Mesenchymal stem cell (in vitro differentiated cells and primary cell): ENCODE measurements around the gene CBFA2T2.
"Not testable (repeated sequence)": the region's sequence is repeated elsewhere in the genome, so short reads cannot be mapped to it uniquely, and the experiment has no call there.

Experiments
- DNase-seq: peaks from one replicate; pipeline ENCODE4 v3.0.0-alpha.2; 2013
- H2AFZ ChIP-seq: one replicate; pipeline ENCODE4 v1.6.1; 2013; ENCODE audit warnings: low read depth, mild to moderate bottlenecking, control low read depth, inconsistent platforms, low read length, moderate library complexity
- H2AK5ac ChIP-seq: 2 replicates; pipeline ENCODE4 v1.6.1; 2013; ENCODE audit warnings: low read length, moderate library complexity, mild to moderate bottlenecking, inconsistent platforms; ENCODE audit not compliant: severe bottlenecking
- H2BK120ac ChIP-seq: one replicate; pipeline ENCODE4 v1.6.1; 2013; ENCODE audit warnings: low read depth, mild to moderate bottlenecking, inconsistent platforms, low read length, moderate library complexity
- H2BK12ac ChIP-seq, 2 experiments: one replicate each; pipeline ENCODE4 v1.6.1; 2013; ENCODE audit warnings: inconsistent platforms in 2 of 2, low read length in 2 of 2, mild to moderate bottlenecking in 2 of 2, moderate library complexity in 2 of 2, control low read depth in 1 of 2
- H2BK15ac ChIP-seq: one replicate; pipeline ENCODE4 v1.6.1; 2013; ENCODE audit warnings: mild to moderate bottlenecking, low read depth, inconsistent platforms; ENCODE audit not compliant: poor library complexity, severe bottlenecking
- H2BK5ac ChIP-seq: 2 replicates; pipeline ENCODE4 v1.6.1; 2013; ENCODE audit warnings: low read depth, mild to moderate bottlenecking, low read length, control low read depth, inconsistent platforms; ENCODE audit not compliant: poor library complexity, severe bottlenecking
- H3K14ac ChIP-seq, 2 experiments: one replicate each; pipeline ENCODE4 v1.6.1; 2013; ENCODE audit warnings: inconsistent platforms in 2 of 2, low read length in 2 of 2, control low read depth in 1 of 2, mild to moderate bottlenecking in 1 of 2, moderate library complexity in 1 of 2
- H3K18ac ChIP-seq, 2 experiments: one replicate each; pipeline ENCODE4 v1.6.1; 2013; ENCODE audit warnings: inconsistent platforms in 2 of 2, low read length in 2 of 2, control low read depth in 1 of 2, low read depth in 1 of 2, mild to moderate bottlenecking in 1 of 2
- H3K23ac ChIP-seq, 2 experiments: one replicate each; pipeline ENCODE4 v1.6.1; 2013; ENCODE audit warnings: inconsistent platforms in 2 of 2, low read length in 2 of 2, mild to moderate bottlenecking in 2 of 2, moderate library complexity in 2 of 2, control low read depth in 1 of 2
- H3K27ac ChIP-seq: 2 replicates; pipeline ENCODE4 v1.5.1; 2013; ENCODE audit warnings: mild to moderate bottlenecking, moderate library complexity, low read length, control low read depth, inconsistent platforms; ENCODE audit not compliant: poor library complexity, severe bottlenecking
- H3K27me3 ChIP-seq, 2 experiments: 2 replicates each; pipeline versions ENCODE4 v1.6.1 to v1.7.0; 2013; ENCODE audit warnings: low read length in 2 of 2, mild to moderate bottlenecking in 2 of 2, moderate library complexity in 2 of 2, control low read depth in 1 of 2, inconsistent platforms in 1 of 2; ENCODE audit not compliant: control insufficient read depth in 1 of 2, insufficient read depth in 1 of 2
- H3K36me3 ChIP-seq, 2 experiments: 2 replicates each; pipeline versions ENCODE4 v1.6.1 to v1.7.0; 2013; ENCODE audit warnings: low read length in 2 of 2, control low read depth in 1 of 2, inconsistent platforms in 1 of 2, low read depth in 1 of 2, mild to moderate bottlenecking in 1 of 2; ENCODE audit not compliant: insufficient read depth in 2 of 2, control insufficient read depth in 1 of 2
- H3K4ac ChIP-seq, 2 experiments: one replicate each; pipeline ENCODE4 v1.6.1; 2013; ENCODE audit warnings: inconsistent platforms in 2 of 2, low read length in 2 of 2, mild to moderate bottlenecking in 2 of 2, moderate library complexity in 2 of 2, control low read depth in 1 of 2, low read depth in 1 of 2
- H3K4me1 ChIP-seq: 2 replicates; pipeline ENCODE4 v1.6.1; 2013; ENCODE audit warnings: low read depth, low read length, control low read depth; ENCODE audit not compliant: control insufficient read depth, insufficient read depth
- H3K4me2 ChIP-seq: 2 replicates; pipeline ENCODE4 v1.6.1; 2013; ENCODE audit warnings: low read length, mild to moderate bottlenecking, inconsistent platforms; ENCODE audit not compliant: poor library complexity, severe bottlenecking
- H3K4me3 ChIP-seq, 2 experiments: 2 replicates each; pipeline versions ENCODE4 v1.5.1 to v1.7.0; 2013; ENCODE audit warnings: low read length in 2 of 2, mild to moderate bottlenecking in 2 of 2, control low read depth in 1 of 2, low read depth in 1 of 2; ENCODE audit not compliant: insufficient read depth in 1 of 2
- H3K79me1 ChIP-seq: replicated peaks from 2 replicates; pipeline ENCODE4 v1.6.1; 2013; ENCODE audit warnings: mild to moderate bottlenecking, control low read depth, low read length, inconsistent platforms; ENCODE audit not compliant: poor library complexity, severe bottlenecking
- H3K9ac ChIP-seq: 2 replicates; pipeline ENCODE4 v1.7.0; 2013; ENCODE audit warnings: mild to moderate bottlenecking, low read length, moderate library complexity
- H3K9me3 ChIP-seq: 2 replicates; pipeline ENCODE4 v1.7.0; 2013; ENCODE audit warnings: mild to moderate bottlenecking, low read length; ENCODE audit not compliant: control insufficient read depth
- H4K8ac ChIP-seq: one replicate; pipeline ENCODE4 v1.6.1; 2013; ENCODE audit warnings: inconsistent platforms, mild to moderate bottlenecking, low read length, moderate library complexity
- H4K91ac ChIP-seq: one replicate; pipeline ENCODE4 v1.6.1; 2013; ENCODE audit warnings: mild to moderate bottlenecking, low read length, inconsistent platforms
- WGBS: methylation state at CpG from one replicate; pipeline ENCODE4 v1.1.7; 2013; ENCODE audit warnings: mixed read lengths; 5-methylcytosine and 5-hydroxymethylcytosine counted together

Gene CBFA2T2

DNA sequence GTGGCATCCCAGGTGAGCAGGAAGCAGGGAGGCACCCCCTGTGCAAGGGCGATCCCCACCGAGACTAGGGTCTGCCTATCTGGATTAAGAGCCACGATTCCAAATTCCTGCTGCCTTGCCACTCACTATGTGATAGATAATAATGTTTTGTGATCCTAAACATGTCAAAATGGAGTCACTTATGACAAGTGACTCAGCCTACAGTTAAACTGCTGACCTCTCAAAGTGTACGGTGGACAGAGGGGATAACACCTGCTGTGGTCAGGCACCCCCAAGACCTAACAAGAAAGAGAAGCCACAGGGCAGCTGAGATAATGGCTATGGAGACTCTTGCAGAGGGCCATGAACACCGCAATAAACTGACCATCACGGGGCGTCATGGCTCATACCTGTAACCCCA lies 30.3 kb upstream of the CBFA2T2 start:
- Histone ChIP-seq H3K18ac (no peak overlapping the region), H3K27me3 (no peaks in the 10 kb centered on the region), H4K91ac (no peak overlapping the region), H4K8ac (no peak overlapping the region), H3K4me3 (no peak overlapping the region), H3K23ac (no peak overlapping the region), H2BK15ac (no peak overlapping the region), H2AK5ac (no peak overlapping the region), H3K36me3 (no peaks in the 10 kb centered on the region), H3K79me1 (no peaks in the 10 kb centered on the region), H3K9ac (no peak overlapping the region), H3K4me1 (no peaks in the 10 kb centered on the region), H2BK120ac (no peak overlapping the region), H2BK5ac (no peak overlapping the region), H2AFZ (no peak overlapping the region), H3K9me3 (no peaks in the 10 kb centered on the region), H3K4ac (no peak overlapping the region), H3K27ac (no peak overlapping the region), H3K14ac (no peak overlapping the region), H3K4me2 (no peak overlapping the region), H2BK12ac (no peak overlapping the region)
- WGBS, result 93% methylated on average over 6 of the region's 7 CpGs
- DNase-seq, result no peak

GRCh38 chr20:33460711-33461110 lies 29.2 kb upstream of the CBFA2T2 start:
- H3K4me2 ChIP-seq, result no peak overlapping the region
- 87% methylated on average over 5 of the region's 5 CpGs for WGBS
- H3K27ac ChIP-seq, result no peak overlapping the region
- no peaks in the 10 kb centered on the region for H3K36me3 ChIP-seq
- no peak overlapping the region for H2BK12ac ChIP-seq
- no peaks in the 10 kb centered on the region for H3K9me3 ChIP-seq
- H2BK5ac ChIP-seq, result no peak overlapping the region
- no peak overlapping the region for H4K91ac ChIP-seq
- no peak overlapping the region for H2BK120ac ChIP-seq
- H4K8ac ChIP-seq, result no peak overlapping the region
- H3K27me3 ChIP-seq, result no peaks in the 10 kb centered on the region
- H3K18ac ChIP-seq, result no peak overlapping the region
- no peaks in the 10 kb centered on the region for H3K79me1 ChIP-seq
- H3K14ac ChIP-seq, result no peak overlapping the region
- no peak overlapping the region for H3K4ac ChIP-seq
- no peak overlapping the region for H2AFZ ChIP-seq
- no peak overlapping the region for H3K4me3 ChIP-seq
- no peak overlapping the region for H3K23ac ChIP-seq
- no peak overlapping the region for H2AK5ac ChIP-seq
- H3K4me1 ChIP-seq, result peaks cover 5% of the 10 kb centered on the region
- no peak overlapping the region for H2BK15ac ChIP-seq
- H3K9ac ChIP-seq, result no peak overlapping the region
- DNase-seq, result no peak

GRCh38 chr20:33463332-33464101 lies 26.4 kb upstream of the CBFA2T2 start:
- H3K4me3 ChIP-seq, result no peak overlapping the region
- no peaks in the 10 kb centered on the region for H3K79me1 ChIP-seq
- no peak overlapping the region for H3K23ac ChIP-seq
- H2BK12ac ChIP-seq, result no peak overlapping the region
- no peak overlapping the region for H3K27ac ChIP-seq
- H2BK15ac ChIP-seq, result no peak overlapping the region
- H2BK5ac ChIP-seq, result no peak overlapping the region
- H2AFZ ChIP-seq, result no peak overlapping the region
- H3K36me3 ChIP-seq, result no peaks in the 10 kb centered on the region
- no peaks in the 10 kb centered on the region for H3K27me3 ChIP-seq
- H4K91ac ChIP-seq, result peak overlapping the region; percentile 37
- no peak for DNase-seq
- no peaks in the 10 kb centered on the region for H3K9me3 ChIP-seq
- H3K9ac ChIP-seq, result no peak overlapping the region
- H3K4me1 ChIP-seq, result peaks cover 6% of the 10 kb centered on the region
- no peak overlapping the region for H3K4ac ChIP-seq
- no peak overlapping the region for H2BK120ac ChIP-seq
- no peak overlapping the region for H2AK5ac ChIP-seq
- H3K4me2 ChIP-seq, result no peak overlapping the region
- WGBS, result 81% methylated on average over 6 of the region's 7 CpGs
- peak overlapping the region in 1 of 2 experiments; percentile 28 for H3K14ac ChIP-seq
- no peak overlapping the region for H3K18ac ChIP-seq
- peak overlapping the region; percentile 39 for H4K8ac ChIP-seq

DNA sequence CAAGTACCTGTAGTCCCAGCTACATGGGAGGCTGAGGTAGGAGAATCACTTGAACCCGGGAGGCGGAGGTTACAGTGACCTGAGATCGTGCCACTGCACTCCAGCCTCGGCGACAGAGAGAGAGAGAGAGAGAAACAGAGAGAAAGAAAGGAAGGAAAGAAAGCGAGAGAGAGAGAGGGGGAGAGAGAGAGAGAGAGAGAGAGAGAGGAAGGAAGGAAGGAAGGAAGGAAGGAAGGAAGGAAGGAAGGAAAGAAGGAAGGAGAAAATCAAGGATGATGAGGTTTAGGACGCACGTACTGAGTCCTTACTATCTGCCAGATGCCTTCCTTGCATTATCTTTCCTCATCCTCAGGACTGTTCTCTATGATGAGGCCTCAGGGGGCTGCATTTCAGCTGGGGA lies 25.1 kb upstream of the CBFA2T2 start:
- H3K18ac ChIP-seq, H4K91ac ChIP-seq, H3K4me1 ChIP-seq, H2BK12ac ChIP-seq, H3K9me3 ChIP-seq, H2BK120ac ChIP-seq, H3K27ac ChIP-seq, H4K8ac ChIP-seq, H3K79me1 ChIP-seq, H2BK5ac ChIP-seq, H3K9ac ChIP-seq, DNase-seq, H2BK15ac ChIP-seq, H3K4me2 ChIP-seq, H2AK5ac ChIP-seq, H3K36me3 ChIP-seq, H3K23ac ChIP-seq, H3K27me3 ChIP-seq, H3K4ac ChIP-seq, H3K14ac ChIP-seq, H3K4me3 ChIP-seq, H2AFZ ChIP-seq: not testable (repeated sequence)
- WGBS, result 96% methylated on average over 6 of the region's 8 CpGs
